BE2C (cell line): ENCODE results near the gene KIAA0319L.
"Not testable (repeated sequence)": the region's sequence is repeated elsewhere in the genome, so short reads cannot be mapped to it uniquely, and the experiment has no call there.

Source experiments
- DNase-seq: peaks from one replicate; pipeline ENCODE4 v3.0.0-alpha.2; 2020
- H3K27me3 ChIP-seq: fragments of 250-450 bp; sonication (Bioruptor Pico); 2 replicates; pipeline ENCODE4 v1.5.1; 2020; ENCODE audit warnings: mild to moderate bottlenecking
- H3K36me3 ChIP-seq: fragments of 250-450 bp; sonication (Bioruptor Pico); 2 replicates; pipeline ENCODE4 v1.5.1; 2020; ENCODE audit warnings: mild to moderate bottlenecking
- H3K4me1 ChIP-seq: fragments of 250-450 bp; sonication (Bioruptor Pico); 2 replicates; pipeline ENCODE4 v1.5.1; 2020
- H3K4me3 ChIP-seq: 2 replicates; pipeline ENCODE4 v1.5.1; 2011; ENCODE audit warnings: low read depth, low read length
- H3K9me3 ChIP-seq: fragments of 250-450 bp; sonication (Bioruptor Pico); 2 replicates; pipeline ENCODE4 v1.5.1; 2020
- CTCF ChIP-seq: IDR thresholded peaks from 2 replicates; pipeline ENCODE4 v1.5.1; 2012; ENCODE audit warnings: mild to moderate bottlenecking, low read depth, low read length

KIAA0319L gene

GRCh38 chr1:35466120-35466519, 91.1 kb downstream of the KIAA0319L start:
- no peaks in the 10 kb centered on the region for H3K27me3 ChIP-seq
- no peak overlapping the region for H3K4me3 ChIP-seq
- H3K36me3 ChIP-seq = peaks cover 3% of the 10 kb centered on the region; the same call in 1 of the 2 replicates
- no peak for TF ChIP-seq CTCF
- no peaks in the 10 kb centered on the region for H3K4me1 ChIP-seq
- H3K9me3 ChIP-seq = no peaks in the 10 kb centered on the region
- DNase-seq = no peak

- H3K4me3 ChIP-seq, H3K36me3 ChIP-seq, H3K27me3 ChIP-seq, H3K9me3 ChIP-seq, DNase-seq, H3K4me1 ChIP-seq: not testable (repeated sequence)
Measured at GRCh38 chr1:35463749-35464148, 93.5 kb downstream of the KIAA0319L start.

- Histone ChIP-seq H3K4me1 (no peaks in the 10 kb centered on the region), H3K36me3 (peaks cover 3% of the 10 kb centered on the region; the same call in 1 of the 2 replicates)
- no peak for TF ChIP-seq CTCF
Measured at GRCh38 chr1:35463232-35463631, 94.0 kb downstream of the KIAA0319L start.

GRCh38 chr1:35461966-35462651, 95.1 kb downstream of the KIAA0319L start:
- no peaks in the 10 kb centered on the region for H3K27me3 ChIP-seq
- TF ChIP-seq CTCF = no peak
- no peaks in the 10 kb centered on the region for H3K9me3 ChIP-seq
- H3K4me3 ChIP-seq = no peak overlapping the region
- H3K4me1 ChIP-seq = no peaks in the 10 kb centered on the region
- DNase-seq = no peak
- peaks cover 3% of the 10 kb centered on the region; the same call in 1 of the 2 replicates for H3K36me3 ChIP-seq

More at GRCh38 chr1:35463232-35463631, 94.0 kb downstream of the KIAA0319L start:
- Histone ChIP-seq H3K9me3 (no peaks in the 10 kb centered on the region), H3K4me3 (no peak overlapping the region), H3K27me3 (no peaks in the 10 kb centered on the region)
- no peak for DNase-seq

GRCh38 chr1:35460796-35461195, 96.4 kb downstream of the KIAA0319L start:
- Histone ChIP-seq H3K27me3 (no peaks in the 10 kb centered on the region), H3K9me3 (no peaks in the 10 kb centered on the region), H3K4me3 (no peak overlapping the region), H3K36me3 (peaks cover 2% of the 10 kb centered on the region; the same call in 1 of the 2 replicates), H3K4me1 (no peaks in the 10 kb centered on the region)
- no peak for TF ChIP-seq CTCF
- DNase-seq = no peak

GRCh38 chr1:35454616-35455015, 102.6 kb downstream of the KIAA0319L start:
- no peaks in the 10 kb centered on the region for H3K9me3 ChIP-seq
- TF ChIP-seq CTCF = no peak
- no peak overlapping the region for H3K4me3 ChIP-seq
- H3K36me3 ChIP-seq = peaks cover 3% of the 10 kb centered on the region; the same call in 1 of the 2 replicates
- no peaks in the 10 kb centered on the region for H3K27me3 ChIP-seq
- DNase-seq = no peak
- H3K4me1 ChIP-seq = no peaks in the 10 kb centered on the region
